GM12878 (cell line): ENCODE data around the gene RNF181. TPM values are rescaled to one million over a fixed set of nuclear protein-coding genes. Genes with fewer than 3 reads are reported as not detected.

Experiments used
- ATF2 ChIP-seq: IDR thresholded peaks from 2 replicates; pipeline ENCODE4 v1.6.1; 2012; ENCODE audit warnings: low read length, inconsistent platforms
- BCL3 ChIP-seq: IDR thresholded peaks from 2 replicates; pipeline ENCODE4 v1.6.1; 2011; ENCODE audit warnings: borderline replicate concordance, low read depth, mild to moderate bottlenecking, moderate library complexity, low read length; ENCODE audit not compliant: insufficient read depth, poor library complexity, severe bottlenecking
- BCLAF1 ChIP-seq: fragments of 450-650 bp; IDR thresholded peaks from 2 replicates; pipeline ENCODE4 v1.6.1; 2017; ENCODE audit warnings: antibody characterized with exemption, mild to moderate bottlenecking, moderate library complexity
- BMI1 ChIP-seq: fragments of 450-650 bp; IDR thresholded peaks from 2 replicates; pipeline ENCODE4 v1.6.1; 2016; ENCODE audit warnings: mild to moderate bottlenecking, moderate library complexity, borderline replicate concordance
- CREM ChIP-seq: IDR thresholded peaks from 2 replicates; pipeline ENCODE4 v1.6.1; 2014; ENCODE audit warnings: antibody characterized with exemption, low read depth
- EGR1 ChIP-seq, 2 experiments: IDR thresholded peaks; 1 replicate in 1 of 2; 2 replicates in 1 of 2; pipeline ENCODE4 v1.6.1; 2011 to 2012; ENCODE audit warnings: low read depth in 2 of 2, low read length in 2 of 2, borderline replicate concordance in 1 of 2, mild to moderate bottlenecking in 1 of 2, moderate library complexity in 1 of 2
- NFYB ChIP-seq: IDR thresholded peaks from 2 replicates; pipeline ENCODE4 v1.6.1; 2011; ENCODE audit warnings: low read depth, mild to moderate bottlenecking, low read length, improper control_type of control experiment, moderate library complexity; ENCODE audit not compliant: insufficient read depth
- PAX5 ChIP-seq: IDR thresholded peaks from 2 replicates; pipeline ENCODE4 v1.6.1; 2011; ENCODE audit warnings: low read depth, low read length, borderline replicate concordance
- PBX3 ChIP-seq: IDR thresholded peaks from 2 replicates; pipeline ENCODE4 v1.6.1; 2011; ENCODE audit warnings: mild to moderate bottlenecking, low read depth, low read length, moderate library complexity; ENCODE audit not compliant: insufficient replicate concordance
- POLR2AphosphoS5 ChIP-seq: IDR thresholded peaks from 2 replicates; pipeline ENCODE4 v1.6.1; 2011; ENCODE audit warnings: mild to moderate bottlenecking, low read length, inconsistent platforms
- RFX5 ChIP-seq: IDR thresholded peaks from 2 replicates; pipeline ENCODE4 v1.6.1; 2011; ENCODE audit warnings: low read depth, low read length, improper control_type of control experiment
- SKIL ChIP-seq: fragments of 450-650 bp; IDR thresholded peaks from 2 replicates; pipeline ENCODE4 v1.6.1; 2017; ENCODE audit warnings: mild to moderate bottlenecking, low read depth, inconsistent platforms; ENCODE audit not compliant: poor library complexity, severe bottlenecking
- SMAD5 ChIP-seq: IDR thresholded peaks from 2 replicates; pipeline ENCODE4 v1.6.1; 2016; ENCODE audit warnings: antibody characterized with exemption, low read depth
- TCF12 ChIP-seq: IDR thresholded peaks from 2 replicates; pipeline ENCODE4 v1.6.1; 2011; ENCODE audit warnings: low read depth, mild to moderate bottlenecking, low read length
- ZBTB4 ChIP-seq: fragments of 450-650 bp; formaldehyde crosslinking; IDR thresholded peaks from 2 replicates; pipeline ENCODE4 v1.4.0; 2022; ENCODE audit warnings: mild to moderate bottlenecking, moderate library complexity
- ZNF622 ChIP-seq: fragments of 450-650 bp; IDR thresholded peaks from 2 replicates; pipeline ENCODE4 v1.6.1; 2017; ENCODE audit warnings: mild to moderate bottlenecking, inconsistent platforms
- polyA plus RNA-seq, 11 experiments: library from polyadenylated mRNA; depleted of rRNA in 4 of 11; unstranded in 6 of 11; stranded (reverse) in 5 of 11; fragments of >200 nt; fragmentation: Nextera tagmentation in 4 of 11; fragmentation: Illumina TruSeq in 1 of 11; extraction: Ambion mirVana in 4 of 11; extraction: Trizol in 1 of 11; gene quantifications; 1 replicate in 1 of 11; 2 replicates in 10 of 11; pipeline versions ENCODE4 v1.2.1 to v1.2.3, GENCODE V29; 2011 to 2016; ENCODE audit warnings: inconsistent platforms in 2 of 11, missing spikeins in 2 of 11, low read depth in 1 of 11
- total RNA-seq, 4 experiments: library from RNA; depleted of rRNA in 3 of 4; stranded (reverse); fragments of >200 nt in 3 of 4; fragmentation: Illumina TruSeq in 1 of 4; extraction: Trizol in 1 of 4; gene quantifications; 2 replicates each; pipeline versions ENCODE4 v1.2.1 to v1.2.3, GENCODE V29; 2013 to 2021

RNF181 gene
- total and polyA plus RNA-seq, 10 of the 15 experiments (the other 5 are each of a cell fraction or from before 2014, with no cell fraction given): 101 to 409 (median 213) TPM

- TF ChIP-seq ZNF622 (no peak), ZBTB4 (CRISPR knock-in tag) (no peak), POLR2AphosphoS5 (peak; percentile 41; the same call in 1 of the 2 replicates), TCF12 (no peak), BCL3 (no peak), PAX5 (peak; percentile 30; the same call in 1 of the 2 replicates), CREM (peak; percentile 94), EGR1 (IDR thresholded peaks at IDR 0.05; ENCODE audit: borderline replicate concordance in 1 of 2, low read depth in 2 of 2, low read length in 2 of 2) (peak in 1 of 2 experiments; percentile 95; a peak in 2 of 3 replicates), SKIL (no peak), PBX3 (no peak), SMAD5 (no peak), BMI1 (no peak), RFX5 (no peak), NFYB (no peak), ATF2 (no peak), BCLAF1 (no peak)
These were observed 7.1 kb downstream of the RNF181 start, which contains the start of gene TMEM150A (continued) for GRCh38 chr2:85602476-85603234.
